Activated T-cell treated with anti-CD3 and anti-CD28 coated beads for 4 hours (primary cell): ENCODE results near the gene VPS4A.
"Not testable (repeated sequence)": the region's sequence is repeated elsewhere in the genome, so short reads cannot be mapped to it uniquely, and the experiment has no call there.

Experiments
- DNase-seq: peaks from one replicate; pipeline ENCODE4 v3.0.0-alpha.2; 2020

Gene VPS4A

GRCh38 chr16:69310653-69311532, at the start of gene VPS4A:
VPS4A (plus strand) TSS chr16:69311350; CDS start chr16:69311512, 162 bp downstream.
- DNase-seq: peak; percentile 96

GRCh38 chr16:69266334-69267063, 44.7 kb upstream of the VPS4A start:
- DNase-seq: no peak

DNA sequence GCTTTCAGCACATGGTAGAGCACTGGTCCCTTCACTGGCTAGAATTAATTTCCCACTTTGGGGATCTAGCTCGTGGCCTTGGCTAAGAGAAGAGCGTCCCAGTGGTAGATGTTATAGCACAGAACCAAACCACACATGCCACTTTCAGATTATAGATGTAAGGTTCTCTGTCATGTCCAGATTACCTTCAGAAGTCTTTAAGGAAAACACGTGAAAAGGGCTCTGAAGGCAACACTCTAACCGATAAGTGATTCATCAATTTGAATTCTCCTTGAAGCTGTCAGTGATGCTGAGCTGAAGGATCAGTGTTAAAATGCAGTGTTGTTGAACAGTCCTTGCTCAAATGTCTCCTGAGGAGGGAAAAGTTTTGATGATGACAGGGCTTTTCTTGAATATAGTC, 43.5 kb upstream of the VPS4A start:
- no peak for DNase-seq

DNA sequence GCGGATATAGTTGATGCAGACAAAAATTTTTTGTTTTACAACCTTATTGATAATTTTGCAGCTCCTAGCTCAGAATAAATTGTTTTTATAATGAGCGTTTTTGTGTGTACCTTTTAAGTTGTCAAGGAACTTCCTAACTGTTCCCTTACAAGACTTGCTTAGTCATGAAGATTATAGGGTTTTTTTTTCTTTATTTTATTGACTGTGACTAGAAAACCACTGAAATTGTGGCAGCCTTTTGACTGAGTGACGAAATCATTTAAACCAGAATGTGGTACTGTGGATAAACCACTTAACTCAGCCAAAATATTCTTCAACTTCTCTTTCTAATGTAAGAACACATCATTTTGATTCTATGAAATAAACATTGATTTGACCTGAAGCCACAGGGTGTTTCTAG, 40.8 kb upstream of the VPS4A start:
- no peak for DNase-seq

GRCh38 chr16:69270831-69271230, 40.3 kb upstream of the VPS4A start:
- no peak for DNase-seq

- no peak for DNase-seq
These were observed 38.1 kb upstream of the VPS4A start for GRCh38 chr16:69273009-69273408.

DNA sequence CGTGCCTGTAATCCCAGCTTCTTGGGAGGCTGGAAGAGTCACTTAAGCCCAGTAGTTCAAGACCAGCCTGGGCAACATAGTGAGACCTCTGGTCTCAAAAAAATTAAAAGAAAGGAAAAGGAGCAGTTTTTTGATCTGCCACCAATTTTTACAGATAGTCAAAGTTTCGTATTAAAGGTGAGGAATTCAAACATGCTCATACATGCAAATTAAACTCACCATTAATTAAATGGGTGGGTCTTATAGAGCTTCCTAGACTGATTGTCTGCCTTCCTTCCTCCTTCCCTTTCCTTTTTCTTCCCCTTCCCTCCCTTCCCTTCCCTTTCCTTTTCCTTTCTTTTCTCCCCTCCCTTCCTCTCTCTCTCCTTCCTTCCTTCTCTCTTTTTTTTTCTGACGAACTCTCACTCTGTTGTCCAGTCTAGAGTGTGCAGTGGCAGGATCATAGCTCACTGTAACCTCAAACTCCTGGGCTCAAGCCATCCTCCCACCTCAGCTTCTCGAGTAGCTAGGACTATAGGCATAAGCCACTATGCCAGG, 36.4 kb upstream of the VPS4A start:
- DNase-seq: no peak

GRCh38 chr16:69276148-69277115, 34.7 kb upstream of the VPS4A start:
- DNase-seq: no peak

DNA sequence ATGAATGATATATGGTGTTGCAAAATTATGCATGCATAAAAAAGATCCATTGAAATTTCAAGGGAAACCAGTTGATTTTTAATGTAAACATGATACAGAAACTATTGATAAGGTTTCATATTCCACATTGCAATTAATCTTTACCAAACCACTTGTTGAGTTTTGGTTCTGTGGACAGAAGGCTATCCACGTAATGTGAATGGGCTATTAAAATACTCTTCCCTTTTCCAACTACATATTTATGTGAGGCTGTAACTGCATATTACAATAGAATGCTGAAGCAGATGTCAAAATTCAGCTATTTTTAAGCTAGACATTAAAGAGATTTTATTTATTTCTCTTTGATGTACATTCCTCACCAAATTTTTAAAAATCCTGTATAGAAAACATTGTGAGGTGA, 33.7 kb upstream of the VPS4A start:
- no peak for DNase-seq

DNA sequence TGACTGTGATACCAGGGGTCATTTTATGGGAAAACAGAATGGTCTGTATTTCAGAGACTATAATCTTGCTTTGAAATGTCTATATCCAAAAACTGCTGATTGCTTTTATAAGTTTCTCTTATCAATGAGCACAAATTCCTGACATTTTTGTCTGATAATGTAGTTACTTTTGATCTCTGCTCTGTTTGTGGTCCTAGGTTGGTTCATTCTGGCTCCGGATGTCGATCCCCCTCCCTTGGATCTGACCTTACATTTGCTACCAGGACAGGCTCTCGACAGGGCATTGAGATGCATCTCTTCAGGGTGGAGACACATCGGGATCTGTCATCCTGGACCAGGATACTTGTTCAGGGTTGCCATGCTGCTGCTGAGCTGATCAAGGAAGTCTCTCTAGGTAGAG, 27.3 kb upstream of the VPS4A start:
- DNase-seq: no peak

GRCh38 chr16:69285240-69285639, 25.9 kb upstream of the VPS4A start:
- no peak for DNase-seq

DNA sequence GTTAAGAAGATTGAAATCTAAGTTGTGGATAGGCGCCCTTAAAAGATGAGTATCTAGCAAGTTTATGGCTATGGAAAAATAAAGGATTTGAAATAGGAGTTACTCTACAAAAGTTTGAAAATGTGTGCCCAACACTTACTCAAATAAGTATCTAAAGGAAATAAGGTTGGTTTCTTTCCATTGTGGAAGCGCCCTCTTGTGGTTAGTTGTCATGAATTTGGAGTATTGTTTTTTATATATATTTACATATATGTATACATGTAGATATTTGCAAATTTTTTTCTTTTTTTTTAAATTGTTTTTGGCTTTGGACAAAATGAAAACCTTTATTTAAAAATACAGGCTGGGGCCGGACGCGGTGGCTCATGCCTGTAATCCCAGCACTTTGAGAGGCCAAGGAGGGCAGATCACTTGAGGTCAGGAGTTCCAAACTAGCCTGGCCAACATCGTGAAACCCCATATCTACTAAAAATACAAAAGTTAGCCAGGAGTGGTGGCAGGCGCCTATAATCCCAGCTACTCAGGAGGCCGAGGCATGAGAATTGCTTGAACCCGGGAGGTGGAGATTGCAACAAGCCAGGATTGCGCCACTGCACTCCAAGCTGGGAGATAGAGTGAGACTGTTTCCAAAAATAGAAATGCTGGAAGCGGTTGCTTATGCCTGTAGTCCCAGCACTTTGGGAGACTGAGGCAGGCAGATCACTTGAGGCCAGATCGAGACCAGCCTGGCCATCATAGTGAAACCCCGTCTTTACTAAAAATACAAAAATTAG, 24.0 kb upstream of the VPS4A start:
- DNase-seq: peak; percentile 47

DNA sequence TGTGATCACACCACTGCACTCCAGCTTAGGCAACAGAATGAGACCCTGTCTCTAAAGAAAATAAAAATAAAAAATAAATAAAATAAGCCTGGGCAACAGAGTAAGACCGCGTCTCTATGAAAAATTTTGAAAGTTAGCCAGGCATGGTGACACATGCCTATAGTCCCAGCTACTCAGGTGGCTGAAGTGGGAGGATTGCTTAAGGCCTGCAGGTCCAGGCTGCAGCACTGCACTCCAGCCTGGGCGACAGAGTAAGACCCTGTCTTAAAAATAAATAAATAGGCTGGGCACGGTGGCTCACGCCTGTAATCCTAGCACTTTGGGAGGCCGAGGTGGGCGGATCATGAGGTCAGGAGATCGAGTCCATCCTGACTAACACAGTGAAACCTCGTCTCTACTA, 19.5 kb upstream of the VPS4A start:
- DNase-seq: not testable (repeated sequence)

DNA sequence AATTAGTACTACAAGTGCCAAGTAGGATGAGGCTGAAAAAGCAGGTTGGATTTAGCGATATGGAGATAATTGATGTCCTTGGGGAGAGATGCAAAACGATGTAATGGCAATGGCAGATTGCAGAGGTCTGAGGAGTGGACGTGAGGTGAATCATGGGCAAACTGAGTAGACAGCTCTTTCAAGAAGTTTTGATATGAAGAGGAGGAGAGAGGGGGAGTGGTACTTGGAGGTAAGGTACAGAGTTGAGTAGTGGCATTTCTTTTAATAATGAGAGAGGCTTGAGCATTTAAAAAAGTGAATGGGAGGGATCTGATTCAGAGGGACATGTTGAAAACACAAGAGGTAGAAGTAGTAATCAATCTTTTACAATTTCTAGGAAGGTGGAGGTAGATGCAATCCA, 17.7 kb upstream of the VPS4A start:
- DNase-seq: no peak

GRCh38 chr16:69294051-69294450, 17.1 kb upstream of the VPS4A start:
- no peak for DNase-seq

- DNase-seq: not testable (repeated sequence)
These were observed 14.4 kb upstream of the VPS4A start for GRCh38 chr16:69296771-69297170.

- no peak for DNase-seq
These were observed 12.9 kb upstream of the VPS4A start for GRCh38 chr16:69298261-69298660.

DNA sequence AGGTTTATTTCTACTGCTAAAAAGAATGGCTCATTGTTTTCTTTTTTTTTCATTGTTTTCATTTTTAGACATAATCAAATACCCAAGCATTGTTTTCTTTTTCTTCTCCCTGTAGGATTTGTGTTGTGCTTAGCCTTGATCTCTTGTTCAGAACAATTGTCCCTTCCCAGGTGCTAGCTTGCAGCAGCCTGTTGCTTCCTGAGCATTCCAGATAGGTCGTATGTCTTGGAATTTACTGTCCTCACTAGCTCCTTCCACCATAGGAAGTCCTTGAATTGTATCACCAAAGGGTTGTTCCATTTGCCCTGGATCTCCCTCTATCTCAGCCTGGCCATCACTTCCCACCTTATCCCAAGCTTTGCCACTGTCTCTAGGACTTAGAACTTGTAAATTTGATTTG, 10.0 kb upstream of the VPS4A start:
- DNase-seq: no peak

GRCh38 chr16:69301861-69302260, 9.3 kb upstream of the VPS4A start:
- no peak for DNase-seq

GRCh38 chr16:69302301-69302700, 8.8 kb upstream of the VPS4A start:
- no peak for DNase-seq

GRCh38 chr16:69306031-69306430, 5.1 kb upstream of the VPS4A start:
- DNase-seq: no peak

GRCh38 chr16:69307091-69307490, 4.1 kb upstream of the VPS4A start:
- DNase-seq: no peak
